HG02759 (cell line): ENCODE results near the gene ZNF133.
A peak's percentile ranks its signal among the peaks of the same experiment; 100 is the strongest.
"Not testable (repeated sequence)": the region's sequence is repeated elsewhere in the genome, so short reads cannot be mapped to it uniquely, and the experiment has no call there.

Experiments
- ATAC-seq: cut with Tn5 transposase; IDR thresholded peaks from one replicate; pipeline ENCODE4 v1.9.1; 2021; ENCODE audit warnings: mild to moderate bottlenecking, moderate library complexity; ENCODE audit not compliant: unreplicated experiment

The ZNF133 gene

GRCh38 chr20:18284805-18285533, 3.4 kb upstream of the ZNF133 start:
- no peak for ATAC-seq

GRCh38 chr20:18287546-18287914, 797 bp upstream of the ZNF133 start:
- ATAC-seq = peak; percentile 1

DNA sequence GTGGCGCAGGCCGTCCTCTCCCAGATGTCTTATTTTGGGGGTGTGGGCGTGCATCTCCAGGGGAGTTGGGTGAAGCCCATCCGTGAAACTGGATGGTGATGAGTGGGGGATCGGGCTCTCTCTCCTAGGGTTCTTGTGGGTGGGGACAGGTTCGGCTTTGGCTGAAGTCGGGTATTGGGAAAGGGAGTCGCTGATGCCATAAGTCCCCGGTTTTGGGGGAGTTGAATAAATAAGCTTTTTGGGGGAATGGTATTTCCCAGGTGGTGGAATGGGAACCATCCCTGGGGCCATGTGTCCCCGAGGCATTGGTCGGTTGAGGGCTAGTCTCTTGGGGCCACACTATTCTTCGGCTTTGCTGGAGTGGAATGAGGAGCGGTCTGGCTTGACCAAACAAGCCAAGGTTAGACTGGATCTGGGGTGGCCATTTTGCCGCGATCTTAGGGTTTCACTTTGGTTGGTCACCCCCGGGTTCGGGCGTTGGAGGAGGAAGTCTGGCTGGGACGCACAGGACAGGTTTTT, 481 bp downstream of the ZNF133 start:
- no peak for ATAC-seq

GRCh38 chr20:18289306-18289705, 979 bp downstream of the ZNF133 start:
- ATAC-seq = no peak

- no peak for ATAC-seq
These were observed 11.0 kb downstream of the ZNF133 start for GRCh38 chr20:18299364-18299763.

- ATAC-seq = no peak
These were observed 16.3 kb downstream of the ZNF133 start for GRCh38 chr20:18304618-18305017.

GRCh38 chr20:18307301-18307700, 19.0 kb downstream of the ZNF133 start:
- no peak for ATAC-seq

GRCh38 chr20:18310051-18310450, 21.7 kb downstream of the ZNF133 start:
- no peak for ATAC-seq

DNA sequence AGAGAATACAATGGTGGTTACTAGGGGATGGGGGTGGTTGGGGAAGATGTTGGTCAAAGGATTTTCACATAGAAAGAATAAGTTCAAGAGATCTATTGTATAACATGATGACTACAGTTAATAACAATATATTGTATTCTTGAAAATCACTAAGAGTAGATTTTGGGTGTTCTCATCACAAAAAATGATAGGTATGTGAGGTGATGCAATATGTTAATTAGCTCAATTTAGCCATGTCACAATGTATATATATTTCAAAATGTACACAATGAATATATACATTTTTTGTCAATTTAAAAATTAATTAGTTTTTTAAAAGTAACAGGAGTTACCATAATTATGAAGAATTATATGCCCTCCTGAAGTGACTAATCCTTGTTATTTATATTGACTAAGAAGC, 22.3 kb downstream of the ZNF133 start:
- ATAC-seq = no peak

DNA sequence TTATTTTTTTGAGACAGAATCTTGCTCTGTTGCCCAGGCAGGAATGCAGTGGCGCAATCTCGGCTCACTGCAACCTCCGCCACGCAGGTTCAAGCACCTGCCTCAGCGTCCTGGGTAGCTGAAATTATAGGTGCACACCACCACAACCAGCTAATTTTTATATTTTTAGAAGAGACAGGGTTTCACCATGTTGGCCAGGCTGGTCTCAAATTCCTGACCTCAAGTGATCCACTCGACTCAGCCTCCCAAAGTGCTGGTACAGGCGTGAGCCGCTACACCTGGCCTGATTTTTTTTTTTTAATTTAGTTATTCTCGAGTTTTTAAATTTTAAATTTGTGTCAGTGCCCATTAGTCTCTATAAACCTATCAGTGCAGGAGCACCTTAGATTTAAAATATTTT, 24.4 kb downstream of the ZNF133 start:
- no peak for ATAC-seq

- ATAC-seq = no peak
These were observed 25.1 kb downstream of the ZNF133 start for GRCh38 chr20:18313411-18313810.

- ATAC-seq = no peak
These were observed 26.6 kb downstream of the ZNF133 start for GRCh38 chr20:18314786-18315406.

GRCh38 chr20:18316166-18316565, 27.8 kb downstream of the ZNF133 start:
- ATAC-seq = no peak

- no peak for ATAC-seq
These were observed 33.0 kb downstream of the ZNF133 start for GRCh38 chr20:18321316-18321715.

- ATAC-seq = no peak
These were observed 33.9 kb downstream of the ZNF133 start for GRCh38 chr20:18321976-18322950.

- no peak for ATAC-seq
These were observed 35.4 kb downstream of the ZNF133 start for GRCh38 chr20:18323705-18324104.

DNA sequence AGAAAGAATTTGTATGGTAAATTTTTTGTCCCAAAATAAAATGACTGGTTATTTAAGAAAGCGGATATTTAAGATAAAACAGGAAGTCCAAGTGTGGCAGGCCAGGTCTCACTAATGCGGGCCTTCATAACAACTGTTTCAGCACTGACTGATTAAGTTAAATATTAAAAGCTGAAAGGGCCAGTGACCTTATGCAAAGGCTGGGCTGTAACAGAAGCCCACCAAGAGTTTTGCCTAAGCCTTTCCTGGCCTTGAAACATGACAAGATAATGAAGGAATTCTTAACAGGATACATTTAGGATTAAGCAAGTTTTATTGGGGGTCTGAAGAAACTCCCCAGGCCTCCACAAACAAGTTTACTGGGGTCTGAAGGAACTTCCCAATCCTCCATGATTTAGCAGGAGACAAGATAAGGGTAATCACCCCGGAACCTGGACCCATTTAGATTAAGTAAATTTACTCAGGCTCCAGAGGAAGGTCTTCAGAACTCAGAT, 36.3 kb downstream of the ZNF133 start:
- ATAC-seq = no peak

- no peak for ATAC-seq
These were observed 38.7 kb downstream of the ZNF133 start for GRCh38 chr20:18326990-18327389.

DNA sequence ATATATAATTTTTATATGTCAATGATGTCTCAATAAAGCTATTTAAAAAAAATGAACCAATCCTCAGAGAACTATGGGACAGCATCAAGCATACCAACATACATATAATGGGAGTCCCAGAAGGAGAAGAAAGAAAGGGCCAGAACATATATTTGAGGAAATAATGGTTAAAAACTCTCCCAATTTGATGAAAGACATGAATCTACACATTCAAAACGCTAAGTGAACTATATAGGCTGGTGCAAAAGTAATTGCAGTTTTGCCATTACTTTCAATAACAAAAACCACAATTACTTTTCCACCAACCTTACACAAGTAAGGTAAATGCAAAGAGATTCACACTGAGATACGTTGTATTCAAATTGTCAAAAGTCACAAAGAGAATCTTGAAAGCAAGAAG, 43.4 kb downstream of the ZNF133 start:
- ATAC-seq = no peak

GRCh38 chr20:18349749-18350148, 61.4 kb downstream of the ZNF133 start:
- ATAC-seq = not testable (repeated sequence)

GRCh38 chr20:18359854-18360253, 71.5 kb downstream of the ZNF133 start:
- ATAC-seq = no peak
